ENCODE results near the gene DOCK2. TPM values are rescaled to one million over a fixed set of nuclear protein-coding genes. Genes with fewer than 3 reads are reported as not detected.
"Not testable (repeated sequence)": the region's sequence is repeated elsewhere in the genome, so short reads cannot be mapped to it uniquely, and the experiment has no call there.

Gene DOCK2
- total RNA-seq, 1 donor from 2014 or later: 206 TPM

DNA sequence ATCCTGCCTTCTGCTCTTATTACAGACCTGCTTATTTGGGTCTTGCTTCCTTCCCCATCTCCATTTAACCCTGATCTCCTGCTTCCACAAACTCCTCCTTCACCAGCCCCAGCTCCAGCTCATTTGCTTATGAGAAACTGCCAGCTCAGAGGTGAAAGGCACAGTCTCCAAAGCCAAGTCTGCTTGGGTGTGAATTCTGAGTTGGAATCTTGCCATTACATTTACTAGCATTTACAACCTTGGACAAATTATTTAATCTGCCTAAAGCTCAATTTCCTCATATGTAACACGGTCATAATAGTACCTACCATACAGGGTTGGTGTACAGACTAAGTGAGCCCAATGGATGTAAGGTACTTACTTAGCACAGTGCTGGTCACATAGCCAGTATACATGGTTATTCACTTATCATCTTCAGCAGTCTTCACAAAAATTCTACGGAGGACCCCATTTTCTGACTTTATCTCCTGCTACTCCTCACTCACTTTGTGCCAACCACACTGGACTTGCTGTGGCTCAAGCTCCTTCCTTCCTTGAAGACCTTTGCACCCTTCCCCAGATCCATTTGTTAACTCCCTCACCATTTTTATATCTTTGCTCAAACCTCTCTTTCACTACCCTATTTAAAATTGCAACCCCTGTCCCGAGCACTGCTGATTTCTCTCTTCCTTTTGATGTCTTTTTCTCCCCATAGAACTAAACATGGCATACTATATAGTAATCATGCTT is 86.2 kb downstream of the DOCK2 start:
- Mint-ChIP-seq H3K9me3 (peaks cover 8% of the 10 kb centered on the region), H3K4me1 (peaks cover 2% of the 10 kb centered on the region), H3K27ac (peak overlapping the region; percentile 67), H3K4me3 (no peak overlapping the region), H3K27me3 (no peaks in the 10 kb centered on the region), H3K36me3 (ENCODE audit: low read depth) (peaks cover 83% of the 10 kb centered on the region)
- intact Hi-C loops (cut with micrococcal nuclease): no loop called here
- DNase-seq: no peak

DNA sequence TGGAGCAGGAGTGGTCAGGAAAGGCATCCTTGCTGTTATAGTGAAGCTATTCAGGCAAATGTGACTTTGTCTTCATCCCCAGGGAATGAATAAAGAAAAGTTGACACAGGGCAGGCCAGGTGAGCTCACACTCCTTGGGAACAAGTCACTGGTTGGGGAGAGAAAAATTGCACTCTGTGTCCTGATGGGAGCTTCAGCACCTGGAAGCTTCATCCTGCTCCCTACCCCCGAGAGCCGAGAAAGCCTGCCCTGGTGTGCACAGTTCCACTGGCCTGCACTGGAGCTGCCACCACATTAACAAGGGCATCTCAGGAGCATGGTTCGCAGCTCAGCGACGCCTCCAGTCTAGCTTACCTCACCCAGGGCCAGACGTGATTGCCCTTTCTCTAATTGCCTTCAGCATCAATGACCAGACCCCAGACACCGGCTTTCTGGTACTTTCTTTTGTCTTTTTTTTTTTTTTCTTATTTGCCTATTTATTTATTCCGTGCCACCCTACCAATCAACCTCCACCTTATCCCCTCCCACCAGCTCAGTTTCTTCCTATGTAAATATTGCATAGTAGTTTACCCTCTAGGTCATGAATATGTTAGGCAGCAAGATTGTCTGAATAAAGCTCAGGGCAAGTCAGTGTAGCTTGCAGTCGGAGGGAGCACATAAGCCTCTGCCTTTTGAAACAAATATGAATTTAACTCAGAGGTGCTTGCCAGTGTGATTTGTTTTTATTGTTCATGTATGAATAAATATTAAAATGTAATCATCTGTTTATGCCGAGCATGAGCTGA is 87.4 kb downstream of the DOCK2 start:
- intact Hi-C loops (cut with micrococcal nuclease): no loop called here
- Mint-ChIP-seq H3K9me3 (peaks cover 8% of the 10 kb centered on the region), H3K36me3 (ENCODE audit: low read depth) (peaks cover 81% of the 10 kb centered on the region), H3K4me1 (no peaks in the 10 kb centered on the region), H3K4me3 (no peak overlapping the region), H3K27ac (no peak overlapping the region), H3K27me3 (no peaks in the 10 kb centered on the region)
- DNase-seq: no peak

DNA sequence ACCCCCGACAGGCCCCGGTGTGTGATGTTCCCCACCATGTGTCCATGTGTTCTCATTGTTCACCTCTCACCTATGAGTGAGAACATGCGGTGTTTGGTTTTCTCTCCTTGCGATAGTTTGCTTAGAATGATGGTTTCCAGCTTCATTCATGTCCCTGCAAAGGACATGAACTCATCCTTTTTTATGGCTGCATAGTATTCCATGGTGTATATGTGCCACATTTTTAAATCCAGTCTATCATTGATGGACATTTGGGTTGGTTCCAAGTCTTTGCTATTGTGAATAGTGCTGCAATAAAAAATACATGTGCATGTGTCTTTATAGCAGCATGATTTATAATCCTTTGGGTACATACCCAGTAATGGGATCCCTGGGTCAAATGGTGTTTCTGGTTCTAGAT is 88.6 kb downstream of the DOCK2 start:
- H3K4me3 Mint-ChIP-seq; DNase-seq; H3K27ac Mint-ChIP-seq; H3K9me3 Mint-ChIP-seq; H3K27me3 Mint-ChIP-seq; H3K4me1 Mint-ChIP-seq; intact Hi-C loops (cut with micrococcal nuclease): not testable (repeated sequence)
- H3K36me3 Mint-ChIP-seq (ENCODE audit: low read depth): peaks cover 77% of the 10 kb centered on the region

DNA sequence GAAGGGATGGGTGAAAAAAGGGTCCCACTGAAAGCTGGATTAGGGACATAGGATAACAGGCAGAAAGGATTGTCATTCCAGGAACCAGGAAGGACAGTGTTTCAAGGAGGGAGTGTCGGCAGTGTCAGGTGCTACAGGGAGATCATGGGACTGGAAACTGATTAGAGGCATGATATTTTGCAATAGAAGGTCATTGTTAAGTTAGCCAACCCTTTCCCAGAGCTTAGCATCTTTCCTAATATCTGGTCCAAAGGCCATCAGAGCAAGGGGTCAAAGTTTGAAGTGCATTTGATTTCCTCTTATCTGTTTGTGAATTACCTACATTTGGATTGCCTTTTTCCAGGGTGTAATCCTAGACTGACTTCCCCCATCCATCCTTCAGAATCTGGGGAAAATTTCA is 91.3 kb downstream of the DOCK2 start:
- Mint-ChIP-seq H3K36me3 (ENCODE audit: low read depth) (peaks cover 82% of the 10 kb centered on the region), H3K4me1 (peaks cover 13% of the 10 kb centered on the region), H3K27me3 (no peaks in the 10 kb centered on the region), H3K9me3 (peaks cover 4% of the 10 kb centered on the region), H3K27ac (no peak overlapping the region), H3K4me3 (no peak overlapping the region)
- intact Hi-C loops (cut with micrococcal nuclease): no loop called here
- DNase-seq: no peak

DNA sequence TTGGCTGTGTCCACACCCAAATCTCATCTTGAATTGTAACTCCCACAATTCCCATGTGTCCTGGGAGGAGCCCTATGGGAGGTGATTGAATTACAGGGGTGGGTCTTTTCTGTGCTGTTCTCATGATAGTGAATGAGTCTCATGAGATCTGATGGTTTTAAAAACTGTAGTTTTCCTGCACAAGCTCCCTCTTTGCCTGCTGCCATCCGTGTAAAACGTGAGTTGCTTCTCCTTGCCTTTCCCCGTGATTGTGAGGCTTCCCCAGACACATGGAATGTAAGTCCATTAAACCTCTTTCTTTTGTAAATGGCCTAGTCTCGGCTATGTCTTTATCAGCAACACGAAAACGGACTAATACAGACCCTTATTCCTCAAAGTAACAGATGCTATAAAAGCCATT is 94.1 kb downstream of the DOCK2 start:
- H3K4me3 Mint-ChIP-seq: no peak overlapping the region
- no peaks in the 10 kb centered on the region for H3K27me3 Mint-ChIP-seq
- H3K4me1 Mint-ChIP-seq: peaks cover 20% of the 10 kb centered on the region
- no peak overlapping the region for H3K27ac Mint-ChIP-seq
- no peaks in the 10 kb centered on the region for H3K9me3 Mint-ChIP-seq
- H3K36me3 Mint-ChIP-seq (ENCODE audit: low read depth): peaks cover 78% of the 10 kb centered on the region
- intact Hi-C loops (cut with micrococcal nuclease): no loop called here
- no peak for DNase-seq

DNA sequence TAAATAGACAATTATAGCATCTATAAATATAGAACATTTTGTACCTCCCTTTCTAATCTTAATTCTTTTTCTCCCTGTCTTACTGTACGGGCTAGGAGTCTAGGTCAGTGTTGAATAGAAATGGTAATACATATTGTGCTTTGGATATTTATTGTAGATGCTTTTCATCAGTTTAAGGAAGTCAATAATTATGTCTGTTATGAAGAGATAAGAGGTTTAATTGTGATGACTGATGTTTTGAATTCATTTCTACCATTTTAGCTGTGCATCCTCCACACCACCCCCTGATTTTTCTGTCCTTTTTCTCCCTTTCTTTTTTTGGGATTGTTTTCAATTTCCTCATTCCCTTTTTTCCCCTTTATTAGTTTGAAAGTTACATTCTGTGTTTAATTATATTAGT is 95.8 kb downstream of the DOCK2 start:
- Mint-ChIP-seq H3K4me3 (no peak overlapping the region), H3K27me3 (no peaks in the 10 kb centered on the region), H3K36me3 (ENCODE audit: low read depth) (peaks cover 78% of the 10 kb centered on the region), H3K27ac (peak overlapping the region; percentile 8), H3K9me3 (peaks cover 3% of the 10 kb centered on the region), H3K4me1 (peaks cover 22% of the 10 kb centered on the region)
- intact Hi-C loops (cut with micrococcal nuclease): no loop called here
- no peak for DNase-seq

DNA sequence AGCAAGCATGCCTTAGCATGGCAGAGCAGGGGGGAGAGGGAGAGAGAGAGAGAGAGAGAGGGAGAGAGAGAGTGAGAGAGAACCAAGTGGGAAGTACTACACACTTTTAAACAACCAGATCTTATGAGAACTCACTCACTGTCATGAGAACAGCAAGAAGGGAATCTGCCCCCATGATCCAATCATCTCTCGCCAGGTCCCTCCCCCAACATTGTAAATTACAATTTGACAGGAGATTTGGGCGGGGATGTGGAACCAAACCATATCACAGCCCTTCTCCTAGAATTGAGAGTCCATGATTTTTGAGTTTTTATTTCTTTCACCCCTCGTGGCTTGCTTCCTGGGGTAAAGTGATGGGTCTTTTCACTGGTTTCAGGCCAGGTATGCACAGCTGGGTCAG is 98.8 kb downstream of the DOCK2 start:
- no peak overlapping the region for H3K4me3 Mint-ChIP-seq
- peaks cover 22% of the 10 kb centered on the region for H3K4me1 Mint-ChIP-seq
- intact Hi-C loops (cut with micrococcal nuclease): no loop called here
- H3K36me3 Mint-ChIP-seq (ENCODE audit: low read depth): peaks cover 75% of the 10 kb centered on the region
- H3K27ac Mint-ChIP-seq: no peak overlapping the region
- no peaks in the 10 kb centered on the region for H3K27me3 Mint-ChIP-seq
- DNase-seq: no peak
- peaks cover 3% of the 10 kb centered on the region for H3K9me3 Mint-ChIP-seq

DNA sequence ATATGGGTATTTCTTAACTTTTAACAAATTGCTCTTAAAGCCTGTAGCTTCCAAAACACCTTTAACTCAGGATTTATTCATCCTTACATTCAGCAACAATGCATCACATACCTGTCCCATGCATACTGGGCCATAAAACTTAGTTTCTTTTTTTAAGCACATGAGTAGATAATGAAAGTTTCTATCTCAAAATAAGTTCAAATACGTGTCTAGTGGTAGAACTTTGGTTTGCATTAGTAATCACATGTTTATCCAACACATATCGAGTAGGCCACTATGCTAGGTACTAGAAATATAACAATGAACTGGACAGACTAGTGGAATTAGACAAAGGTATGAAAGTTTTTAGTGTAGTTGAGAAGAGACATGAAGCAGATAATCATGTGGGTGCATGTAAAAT is 99.6 kb downstream of the DOCK2 start:
- Mint-ChIP-seq H3K4me3 (no peak overlapping the region), H3K4me1 (peaks cover 22% of the 10 kb centered on the region), H3K27ac (no peak overlapping the region), H3K27me3 (no peaks in the 10 kb centered on the region), H3K36me3 (ENCODE audit: low read depth) (peaks cover 71% of the 10 kb centered on the region), H3K9me3 (peaks cover 3% of the 10 kb centered on the region)
- DNase-seq: no peak
- intact Hi-C loops (cut with micrococcal nuclease): no loop called here

DNA sequence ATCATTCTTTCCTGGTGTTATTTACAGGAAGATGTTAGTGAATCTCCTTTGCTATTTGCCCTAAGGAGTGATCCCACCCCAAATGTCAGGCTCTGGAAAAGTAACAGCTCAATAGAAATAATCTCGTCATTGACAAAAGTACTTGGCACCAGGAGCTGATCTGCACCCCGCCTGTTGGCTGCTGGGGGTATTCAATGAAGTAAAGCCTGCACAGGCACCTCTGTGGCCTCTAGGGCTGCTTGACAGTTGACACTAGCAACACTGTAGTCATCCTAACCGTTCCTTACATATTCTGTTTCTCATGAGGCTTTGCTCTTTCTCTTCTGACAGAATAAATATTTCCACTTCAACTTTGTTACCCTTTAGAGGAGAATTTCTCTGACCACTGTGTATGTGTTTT is 103.4 kb downstream of the DOCK2 start:
- H3K4me1 Mint-ChIP-seq: peaks cover 12% of the 10 kb centered on the region
- H3K9me3 Mint-ChIP-seq: peaks cover 3% of the 10 kb centered on the region
- no peaks in the 10 kb centered on the region for H3K27me3 Mint-ChIP-seq
- H3K36me3 Mint-ChIP-seq (ENCODE audit: low read depth): peaks cover 64% of the 10 kb centered on the region
- no peak for DNase-seq
- no peak overlapping the region for H3K27ac Mint-ChIP-seq
- H3K4me3 Mint-ChIP-seq: no peak overlapping the region
- intact Hi-C loops (cut with micrococcal nuclease): no loop called here

DNA sequence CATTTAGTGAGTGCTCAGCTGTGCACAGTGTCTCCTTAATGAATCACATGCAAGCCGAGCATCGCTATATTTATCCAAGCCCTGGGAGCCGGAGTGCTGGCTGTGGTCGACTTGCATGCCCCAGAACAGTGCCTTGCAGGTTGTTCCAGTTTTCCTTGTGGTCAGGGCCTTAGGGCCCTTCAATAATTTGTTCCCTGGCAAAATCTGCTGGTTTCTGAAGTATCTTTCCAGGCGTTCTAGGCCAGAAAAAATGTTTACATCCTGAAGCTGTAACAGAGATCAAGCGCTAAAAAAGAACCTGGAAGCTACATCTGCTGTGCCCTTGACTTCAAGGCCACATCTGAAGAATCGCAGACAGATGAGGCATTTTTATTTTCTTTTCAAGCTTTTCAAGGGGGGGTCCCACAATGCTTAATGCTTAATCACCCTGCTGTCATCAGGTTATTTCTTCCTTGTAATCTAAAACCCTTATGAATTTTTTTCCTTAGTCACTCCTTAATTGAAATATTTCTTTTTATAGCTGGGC is 105.8 kb downstream of the DOCK2 start:
- no peaks in the 10 kb centered on the region for H3K9me3 Mint-ChIP-seq

DNA sequence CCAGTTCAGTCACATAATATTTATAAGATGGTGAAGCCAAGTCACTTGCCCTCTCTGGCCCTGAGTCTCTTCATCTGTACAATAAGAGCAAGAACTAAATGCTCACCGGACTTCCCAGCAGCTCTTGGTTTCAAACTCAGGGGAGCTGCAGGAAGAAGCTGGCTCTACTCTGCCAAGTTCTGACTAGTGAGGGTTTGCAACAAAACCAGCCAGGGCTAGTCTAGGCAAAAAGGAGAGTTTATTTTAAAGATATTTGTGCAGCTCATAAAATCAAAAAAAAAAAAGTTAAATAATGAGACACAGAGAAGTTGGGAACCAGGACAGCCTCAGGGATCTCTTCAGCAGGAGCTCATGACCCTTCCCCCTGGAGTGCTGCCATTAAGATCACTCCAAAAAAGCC is 107.3 kb downstream of the DOCK2 start:
- DNase-seq: no peak
- no peaks in the 10 kb centered on the region for H3K9me3 Mint-ChIP-seq
- no peak overlapping the region for H3K4me3 Mint-ChIP-seq
- peaks cover 61% of the 10 kb centered on the region for H3K36me3 Mint-ChIP-seq (ENCODE audit: low read depth)
- H3K27ac Mint-ChIP-seq: peak overlapping the region; percentile 59
- no peaks in the 10 kb centered on the region for H3K27me3 Mint-ChIP-seq
- intact Hi-C loops (cut with micrococcal nuclease): no loop called here
- peaks cover 14% of the 10 kb centered on the region for H3K4me1 Mint-ChIP-seq

More for the DNA sequence above, 105.8 kb downstream of the DOCK2 start:
- H3K4me1 Mint-ChIP-seq: peaks cover 16% of the 10 kb centered on the region
- H3K4me3 Mint-ChIP-seq: no peak overlapping the region
- peaks cover 67% of the 10 kb centered on the region for H3K36me3 Mint-ChIP-seq (ENCODE audit: low read depth)
- no peaks in the 10 kb centered on the region for H3K27me3 Mint-ChIP-seq
- intact Hi-C loops (cut with micrococcal nuclease): no loop called here
- DNase-seq: no peak
- H3K27ac Mint-ChIP-seq: no peak overlapping the region

DNA sequence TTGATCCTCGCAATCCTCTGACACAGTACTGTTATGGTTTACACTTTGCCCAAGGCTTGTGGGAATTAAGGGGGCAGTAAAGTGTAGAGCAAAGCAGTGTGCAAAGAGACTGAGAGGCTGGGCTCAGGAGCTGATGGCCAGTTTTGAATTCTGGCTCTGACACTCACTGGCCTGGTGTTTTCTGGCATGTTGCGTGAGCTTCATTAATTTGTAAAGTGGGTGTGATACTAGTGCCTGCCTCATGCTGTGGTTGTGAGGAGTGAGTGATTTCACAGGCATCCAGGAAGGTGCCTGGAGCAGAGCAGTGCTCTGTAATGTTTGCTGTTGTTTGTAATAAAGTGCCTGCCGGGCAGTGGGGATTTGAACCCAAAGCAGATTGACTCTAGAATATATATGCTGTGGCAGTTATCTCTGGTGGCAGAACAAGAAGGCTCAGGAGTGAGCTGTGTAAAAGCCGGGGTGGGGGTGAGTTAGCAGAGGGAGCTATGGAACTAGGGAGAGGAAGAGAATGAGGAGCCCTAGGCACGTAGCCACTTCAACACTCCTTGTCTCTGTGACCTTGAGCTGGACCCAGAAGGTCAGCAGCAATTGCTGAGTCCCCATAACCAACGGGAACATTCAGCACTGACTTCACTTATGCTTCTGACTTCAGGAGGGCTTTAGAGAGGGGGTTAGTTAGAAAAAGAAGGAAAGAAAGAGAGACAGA is 108.5 kb downstream of the DOCK2 start:
- DNase-seq: no peak
- H3K36me3 Mint-ChIP-seq (ENCODE audit: low read depth): peaks cover 68% of the 10 kb centered on the region
- no peaks in the 10 kb centered on the region for H3K9me3 Mint-ChIP-seq
- H3K27me3 Mint-ChIP-seq: no peaks in the 10 kb centered on the region
- no peak overlapping the region for H3K4me3 Mint-ChIP-seq
- H3K4me1 Mint-ChIP-seq: peaks cover 18% of the 10 kb centered on the region
- intact Hi-C loops (cut with micrococcal nuclease): no loop called here
- H3K27ac Mint-ChIP-seq: peak overlapping the region; percentile 74

DNA sequence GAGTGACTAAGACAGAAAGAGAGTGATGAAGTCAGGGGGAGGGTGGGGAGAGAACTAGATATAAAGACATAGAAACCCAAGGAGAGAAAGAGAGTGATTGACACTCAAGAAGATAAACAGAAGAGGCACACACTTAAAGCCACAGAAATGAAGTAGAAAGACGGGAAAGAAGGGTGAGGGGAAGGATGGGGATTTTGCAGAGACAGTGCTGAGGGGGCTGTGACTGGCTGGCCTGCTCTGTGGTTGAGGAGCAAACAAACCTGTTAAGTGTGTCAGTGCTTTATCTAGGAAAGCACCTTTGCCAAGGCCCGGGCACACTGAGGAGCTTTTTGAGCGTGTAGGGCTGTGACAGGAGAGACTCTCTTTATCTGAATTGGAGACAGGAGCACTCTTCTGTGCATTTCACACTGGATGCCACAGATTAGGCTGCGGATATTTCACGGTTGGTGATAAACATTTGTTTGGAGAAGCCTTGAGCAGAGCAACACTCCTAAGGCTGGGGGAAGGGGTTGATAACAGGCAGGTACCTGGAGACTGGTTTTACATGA is 109.1 kb downstream of the DOCK2 start:
- Mint-ChIP-seq H3K36me3 (ENCODE audit: low read depth) (peaks cover 70% of the 10 kb centered on the region), H3K9me3 (no peaks in the 10 kb centered on the region), H3K27me3 (no peaks in the 10 kb centered on the region), H3K4me3 (no peak overlapping the region), H3K27ac (peak overlapping the region; percentile 74), H3K4me1 (peaks cover 18% of the 10 kb centered on the region)
- intact Hi-C loops (cut with micrococcal nuclease): no loop called here
- no peak for DNase-seq

DNA sequence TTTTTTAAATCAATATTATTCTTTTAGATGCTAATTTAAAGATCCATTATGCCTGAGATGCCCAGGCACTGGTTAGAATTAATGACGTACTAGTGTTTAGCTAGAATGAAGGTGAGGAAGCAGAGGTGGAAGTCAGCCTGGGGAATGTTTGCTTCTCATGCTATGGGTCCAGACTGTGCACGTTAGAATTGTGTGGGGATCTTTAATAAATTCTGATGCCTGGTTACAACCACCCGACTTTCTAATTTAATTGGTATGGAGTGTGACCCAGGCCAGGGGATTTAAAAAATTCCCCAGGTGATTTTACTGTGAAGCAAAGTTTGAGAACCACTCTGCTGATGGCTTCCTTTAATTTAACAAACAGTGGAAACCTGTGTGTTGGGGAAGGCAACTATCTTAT is 111.1 kb downstream of the DOCK2 start:
- peaks cover 73% of the 10 kb centered on the region for H3K36me3 Mint-ChIP-seq (ENCODE audit: low read depth)

More for the DNA sequence above, 111.1 kb downstream of the DOCK2 start:
- Mint-ChIP-seq H3K4me3 (no peak overlapping the region), H3K27ac (no peak overlapping the region), H3K9me3 (no peaks in the 10 kb centered on the region), H3K27me3 (no peaks in the 10 kb centered on the region), H3K4me1 (peaks cover 27% of the 10 kb centered on the region)
- intact Hi-C loops (cut with micrococcal nuclease): no loop called here
- DNase-seq: no peak
